H9 (cell line): ENCODE measurements around the gene PAQR5. TPM values are rescaled to one million over a fixed set of nuclear protein-coding genes. Genes with fewer than 3 reads are reported as not detected.

Experiments used
- DNase-seq: peaks from one replicate; pipeline ENCODE4 v3.0.0-alpha.2; 2017
- H2AFZ ChIP-seq: one replicate; pipeline ENCODE4 v1.6.1; 2013; ENCODE audit warnings: mild to moderate bottlenecking, low read length, control low read depth, moderate library complexity
- H2AK5ac ChIP-seq: 2 replicates; pipeline ENCODE4 v1.6.1; 2013; ENCODE audit warnings: low read length, control low read depth, mixed read lengths; ENCODE audit not compliant: insufficient read length
- H2BK120ac ChIP-seq: one replicate; pipeline ENCODE4 v1.6.1; 2013; ENCODE audit warnings: low read depth, mild to moderate bottlenecking, low read length, control low read depth, inconsistent platforms; ENCODE audit not compliant: poor library complexity, severe bottlenecking
- H2BK12ac ChIP-seq: 2 replicates; pipeline ENCODE4 v1.6.1; 2013; ENCODE audit warnings: low read length, control low read depth, mixed read lengths, low read depth; ENCODE audit not compliant: insufficient read length
- H2BK15ac ChIP-seq: 2 replicates; pipeline ENCODE4 v1.6.1; 2013; ENCODE audit warnings: low read depth, low read length, control low read depth
- H2BK20ac ChIP-seq: one replicate; pipeline ENCODE4 v1.6.1; 2013; ENCODE audit warnings: low read depth, mild to moderate bottlenecking, low read length, control low read depth, inconsistent platforms; ENCODE audit not compliant: poor library complexity, severe bottlenecking
- H2BK5ac ChIP-seq: 2 replicates; pipeline ENCODE4 v1.6.1; 2013; ENCODE audit warnings: low read length, control low read depth, mixed read lengths; ENCODE audit not compliant: insufficient read length
- H3K14ac ChIP-seq: 2 replicates; pipeline ENCODE4 v1.6.1; 2013; ENCODE audit warnings: low read length, control low read depth; ENCODE audit not compliant: insufficient read depth
- H3K18ac ChIP-seq: 2 replicates; pipeline ENCODE4 v1.6.1; 2013; ENCODE audit warnings: low read depth, mild to moderate bottlenecking, mixed read lengths, low read length, control low read depth; ENCODE audit not compliant: insufficient read length
- H3K23ac ChIP-seq: 2 replicates; pipeline ENCODE4 v1.6.1; 2013; ENCODE audit warnings: low read length, control low read depth, mixed read lengths, low read depth; ENCODE audit not compliant: insufficient read length
- H3K23me2 ChIP-seq: 2 replicates; pipeline ENCODE4 v1.6.1; 2013; ENCODE audit warnings: low read depth, mild to moderate bottlenecking, mixed read lengths, low read length, control low read depth; ENCODE audit not compliant: insufficient read length, poor library complexity, severe bottlenecking
- H3K27ac ChIP-seq: 2 replicates; pipeline ENCODE4 v1.5.1; 2013; ENCODE audit warnings: low read length, control low read depth, mixed read lengths, low read depth; ENCODE audit not compliant: insufficient read length
- H3K27me3 ChIP-seq: 2 replicates; pipeline ENCODE4 v1.6.1; 2013; ENCODE audit warnings: low read length, control low read depth, inconsistent platforms; ENCODE audit not compliant: insufficient read depth
- H3K4ac ChIP-seq: 2 replicates; pipeline ENCODE4 v1.6.1; 2013; ENCODE audit warnings: low read depth, mild to moderate bottlenecking, control low read depth, inconsistent platforms, low read length, moderate library complexity
- H3K4me1 ChIP-seq: 2 replicates; pipeline ENCODE4 v1.6.1; 2013; ENCODE audit warnings: low read length, control low read depth, inconsistent platforms; ENCODE audit not compliant: insufficient read depth
- H3K4me2 ChIP-seq: 2 replicates; pipeline ENCODE4 v1.6.1; 2013; ENCODE audit warnings: low read length, control low read depth, mixed read lengths; ENCODE audit not compliant: insufficient read length, insufficient read depth
- H3K56ac ChIP-seq: 2 replicates; pipeline ENCODE4 v1.6.1; 2013; ENCODE audit warnings: low read depth, mild to moderate bottlenecking, mixed read lengths, low read length, control low read depth; ENCODE audit not compliant: insufficient read length
- H3K79me1 ChIP-seq: 2 replicates; pipeline ENCODE4 v1.6.1; 2013; ENCODE audit warnings: low read depth, mild to moderate bottlenecking, moderate library complexity, low read length, control low read depth, inconsistent platforms; ENCODE audit not compliant: insufficient read depth, poor library complexity, severe bottlenecking
- H3K79me2 ChIP-seq: 2 replicates; pipeline ENCODE4 v1.6.1; 2013; ENCODE audit warnings: low read length, control low read depth, inconsistent platforms; ENCODE audit not compliant: insufficient read depth
- H3K9ac ChIP-seq: 2 replicates; pipeline ENCODE4 v1.6.1; 2013; ENCODE audit warnings: low read length, control low read depth, mixed read lengths; ENCODE audit not compliant: insufficient read length; ENCODE audit errors: extremely low read depth
- H3K9me3 ChIP-seq: one replicate; pipeline ENCODE4 v1.6.1; 2013; ENCODE audit warnings: low read depth, low read length, inconsistent platforms; ENCODE audit not compliant: control insufficient read depth
- H3T11ph ChIP-seq: one replicate; pipeline ENCODE4 v1.6.1; 2013; ENCODE audit warnings: mild to moderate bottlenecking, low read length, control low read depth, inconsistent platforms
- H4K20me1 ChIP-seq: one replicate; pipeline ENCODE4 v1.6.1; 2013; ENCODE audit not compliant: control insufficient read depth, insufficient read length, insufficient read depth
- H4K5ac ChIP-seq: 2 replicates; pipeline ENCODE4 v1.6.1; 2013; ENCODE audit warnings: low read depth, mild to moderate bottlenecking, mixed read lengths, low read length, control low read depth; ENCODE audit not compliant: insufficient read length
- H4K8ac ChIP-seq: replicated peaks from 2 replicates; pipeline ENCODE4 v1.6.1; 2013; ENCODE audit warnings: low read length, control low read depth, mixed read lengths, low read depth; ENCODE audit not compliant: insufficient read length
- H4K91ac ChIP-seq: 2 replicates; pipeline ENCODE4 v1.6.1; 2013; ENCODE audit warnings: low read depth, mild to moderate bottlenecking, moderate library complexity, mixed read lengths, low read length, control low read depth; ENCODE audit not compliant: insufficient read length
- H3K27ac Mint-ChIP-seq, 3 experiments: 2 replicates in 2 of 3; 3 replicates in 1 of 3; pipeline ENCODE4 v1.8.0; 2020 to 2021; ENCODE audit warnings: mixed read lengths in 3 of 3, mild to moderate bottlenecking in 1 of 3, moderate library complexity in 1 of 3
- H3K27me3 Mint-ChIP-seq: 2 replicates; pipeline ENCODE4 v1.8.0; 2021; ENCODE audit warnings: low read depth, mild to moderate bottlenecking, moderate library complexity, mixed read lengths
- H3K36me3 Mint-ChIP-seq, 3 experiments: 2 replicates in 2 of 3; 3 replicates in 1 of 3; pipeline ENCODE4 v1.8.0; 2020 to 2021; ENCODE audit warnings: low read depth in 3 of 3, mixed read lengths in 3 of 3; ENCODE audit not compliant: insufficient read depth in 1 of 3
- H3K4me1 Mint-ChIP-seq, 2 experiments: 2 replicates each; pipeline ENCODE4 v1.8.0; 2020; ENCODE audit warnings: mixed read lengths in 2 of 2
- H3K4me3 Mint-ChIP-seq, 2 experiments: 2 replicates in 1 of 2; 3 replicates in 1 of 2; pipeline ENCODE4 v1.8.0; 2020 to 2021; ENCODE audit warnings: mild to moderate bottlenecking in 2 of 2, mixed read lengths in 2 of 2, moderate library complexity in 1 of 2
- H3K9me3 Mint-ChIP-seq, 2 experiments: 2 replicates in 1 of 2; 3 replicates in 1 of 2; pipeline ENCODE4 v1.8.0; 2020; ENCODE audit warnings: mild to moderate bottlenecking in 2 of 2, mixed read lengths in 2 of 2, moderate library complexity in 1 of 2
- CTCF ChIP-seq: fragments of 200-600 bp; sonication (generic); conservative IDR thresholded peaks from 3 replicates; pipeline ENCODE4 v1.8.0; 2021; ENCODE audit warnings: antibody characterized with exemption, mild to moderate bottlenecking
- WGBS: extraction: QIAGEN DNeasy Blood & Tissue Kit; methylation state at CpG from one replicate; pipeline ENCODE4 v1.1.7; 2013; ENCODE audit warnings: missing lambda C conversion rate, low lambda C conversion rate, mixed read lengths; ENCODE audit not compliant: insufficient read length; ENCODE audit errors: extremely low coverage; 5-methylcytosine and 5-hydroxymethylcytosine counted together
- total RNA-seq: library from RNA; stranded (reverse); gene quantifications from 2 replicates; pipeline ENCODE4 v1.2.1, GENCODE V29; 2021

The PAQR5 gene
- total RNA-seq, 1 experiment from 2014 or later, result 1.6 TPM

- H3K23me2 ChIP-seq, result no peaks in the 10 kb centered on the region
- H3K36me3 Mint-ChIP-seq, result peaks cover 0 to 6% (median 4%) of the 10 kb centered on the region in 3 experiments; a peak in 1 of 7 replicates
Measured at GRCh38 chr15:69375151-69375790, 76.6 kb downstream of the PAQR5 start.

More at GRCh38 chr15:69375151-69375790, 76.6 kb downstream of the PAQR5 start:
- no peak overlapping the region for H3K27ac Mint-ChIP-seq
- H2BK20ac ChIP-seq, result no peak overlapping the region
- WGBS, result no CpG with 5 or more reads among the region's 8 CpGs
- TF ChIP-seq CTCF, result no peak
- no peak overlapping the region for H3K4ac ChIP-seq
- H3K23ac ChIP-seq, result no peak overlapping the region
- peaks cover 2% of the 10 kb centered on the region; the same call in 1 of the 2 replicates for H3K27me3 Mint-ChIP-seq
- H2AFZ ChIP-seq, result no peak overlapping the region
- no peak overlapping the region for H3T11ph ChIP-seq
- H3K4me1 ChIP-seq, result no peaks in the 10 kb centered on the region
- no peaks in the 10 kb centered on the region for H3K27me3 ChIP-seq
- no peak overlapping the region for H4K91ac ChIP-seq
- H4K5ac ChIP-seq, result no peak overlapping the region
- H2BK12ac ChIP-seq, result no peak overlapping the region
- no peak overlapping the region for H4K8ac ChIP-seq
- no peaks in the 10 kb centered on the region for H3K79me1 ChIP-seq
- H3K9me3 Mint-ChIP-seq, result peaks cover 4% of the 10 kb centered on the region in 2 experiments
- no peak overlapping the region for H3K4me3 Mint-ChIP-seq
- no peak overlapping the region for H2BK15ac ChIP-seq
- H3K79me2 ChIP-seq, result no peaks in the 10 kb centered on the region
- no peak for DNase-seq
- no peak overlapping the region for H3K14ac ChIP-seq
- no peak overlapping the region for H3K9ac ChIP-seq
- H2AK5ac ChIP-seq, result no peak overlapping the region
- no peaks in the 10 kb centered on the region; a peak in 1 of 4 replicates for H3K4me1 Mint-ChIP-seq
- no peaks in the 10 kb centered on the region for H3K9me3 ChIP-seq
- H3K56ac ChIP-seq, result no peak overlapping the region
- H2BK5ac ChIP-seq, result no peak overlapping the region
- H3K18ac ChIP-seq, result no peak overlapping the region
- H2BK120ac ChIP-seq, result no peak overlapping the region
- H4K20me1 ChIP-seq, result no peaks in the 10 kb centered on the region
- H3K4me2 ChIP-seq, result no peak overlapping the region
- no peak overlapping the region for H3K27ac ChIP-seq
